GM08714 (cell line): Measurements from ENCODE around the gene RASSF7.

Source experiments
- H3K4me3 ChIP-seq: fragments of 200-500 bp; sonication (Bioruptor generic); 2 replicates; pipeline ENCODE4 v1.5.1; 2014; ENCODE audit warnings: mild to moderate bottlenecking, low read length, inconsistent platforms
- ZNF274 ChIP-seq: IDR thresholded peaks from 2 replicates; pipeline ENCODE4 v1.6.1; 2012; ENCODE audit warnings: mild to moderate bottlenecking, low read depth, low read length

RASSF7 gene

DNA sequence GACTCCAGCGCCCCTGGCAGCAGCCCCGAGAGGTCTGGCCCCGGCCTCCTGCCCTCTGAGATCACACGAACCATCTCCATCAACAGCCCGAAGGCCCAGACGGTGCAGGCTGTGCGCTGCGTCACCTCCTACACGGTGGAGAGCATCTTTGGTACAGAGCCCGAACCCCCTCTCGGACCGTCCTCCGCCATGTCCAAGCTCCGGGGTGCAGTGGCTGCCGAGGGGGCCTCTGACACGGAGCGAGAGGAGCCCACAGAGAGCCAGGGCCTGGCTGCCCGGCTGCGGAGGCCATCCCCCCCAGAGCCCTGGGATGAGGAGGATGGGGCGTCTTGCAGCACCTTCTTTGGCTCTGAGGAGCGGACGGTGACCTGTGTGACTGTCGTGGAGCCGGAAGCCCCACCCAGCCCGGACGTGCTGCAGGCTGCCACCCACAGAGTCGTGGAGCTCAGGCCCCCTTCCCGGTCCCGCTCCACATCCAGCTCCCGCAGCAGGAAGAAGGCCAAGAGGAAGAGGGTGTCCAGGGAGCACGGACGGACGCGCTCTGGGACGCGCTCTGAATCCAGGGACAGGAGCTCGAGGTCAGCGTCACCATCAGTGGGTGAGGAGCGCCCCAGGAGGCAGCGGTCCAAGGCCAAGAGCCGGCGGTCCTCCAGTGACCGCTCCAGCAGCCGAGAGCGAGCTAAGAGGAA, 47.3 kb downstream of the RASSF7 start:
- H3K4me3 ChIP-seq, result no peak overlapping the region
- no peak for TF ChIP-seq ZNF274

DNA sequence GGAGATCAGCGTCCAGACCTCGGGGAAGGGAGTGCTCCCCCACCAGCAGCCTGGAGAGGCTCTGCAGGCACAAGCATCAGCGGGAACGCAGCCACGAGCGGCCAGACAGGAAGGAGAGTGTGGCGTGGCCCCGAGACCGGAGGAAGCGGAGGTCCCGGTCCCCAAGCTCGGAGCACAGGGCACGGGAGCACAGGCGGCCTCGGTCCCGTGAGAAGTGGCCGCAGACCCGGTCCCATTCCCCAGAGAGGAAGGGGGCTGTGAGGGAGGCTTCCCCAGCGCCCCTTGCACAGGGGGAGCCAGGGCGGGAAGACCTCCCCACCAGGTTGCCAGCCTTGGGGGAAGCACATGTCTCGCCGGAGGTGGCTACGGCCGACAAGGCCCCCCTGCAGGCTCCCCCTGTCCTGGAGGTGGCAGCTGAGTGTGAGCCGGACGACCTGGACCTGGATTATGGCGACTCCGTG, 48.1 kb downstream of the RASSF7 start:
- no peak overlapping the region for H3K4me3 ChIP-seq
- TF ChIP-seq ZNF274, result no peak

DNA sequence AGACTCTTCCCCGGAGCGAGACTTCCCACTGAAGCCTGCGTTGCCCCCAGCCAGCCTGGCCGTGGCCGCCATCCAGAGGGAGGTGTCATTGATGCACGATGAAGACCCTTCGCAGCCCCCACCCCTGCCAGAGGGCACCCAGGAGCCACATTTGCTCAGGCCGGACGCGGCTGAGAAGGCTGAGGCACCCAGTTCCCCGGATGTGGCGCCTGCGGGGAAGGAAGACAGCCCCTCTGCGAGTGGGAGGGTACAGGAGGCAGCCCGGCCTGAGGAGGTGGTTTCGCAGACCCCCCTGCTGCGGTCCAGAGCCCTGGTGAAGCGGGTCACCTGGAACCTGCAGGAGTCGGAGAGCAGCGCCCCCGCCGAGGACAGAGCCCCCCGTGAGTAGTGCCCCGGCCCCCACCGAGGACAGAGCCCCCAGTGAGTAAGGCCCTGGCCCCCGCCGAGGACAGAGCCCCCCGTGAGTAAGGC, 48.6 kb downstream of the RASSF7 start:
- no peak for TF ChIP-seq ZNF274
- no peak overlapping the region for H3K4me3 ChIP-seq

GRCh38 chr11:610146-610801, 49.5 kb downstream of the RASSF7 start:
- no peak overlapping the region for H3K4me3 ChIP-seq
- no peak for TF ChIP-seq ZNF274

GRCh38 chr11:611001-611996, 50.5 kb downstream of the RASSF7 start:
- no peak overlapping the region for H3K4me3 ChIP-seq
- no peak for TF ChIP-seq ZNF274

DNA sequence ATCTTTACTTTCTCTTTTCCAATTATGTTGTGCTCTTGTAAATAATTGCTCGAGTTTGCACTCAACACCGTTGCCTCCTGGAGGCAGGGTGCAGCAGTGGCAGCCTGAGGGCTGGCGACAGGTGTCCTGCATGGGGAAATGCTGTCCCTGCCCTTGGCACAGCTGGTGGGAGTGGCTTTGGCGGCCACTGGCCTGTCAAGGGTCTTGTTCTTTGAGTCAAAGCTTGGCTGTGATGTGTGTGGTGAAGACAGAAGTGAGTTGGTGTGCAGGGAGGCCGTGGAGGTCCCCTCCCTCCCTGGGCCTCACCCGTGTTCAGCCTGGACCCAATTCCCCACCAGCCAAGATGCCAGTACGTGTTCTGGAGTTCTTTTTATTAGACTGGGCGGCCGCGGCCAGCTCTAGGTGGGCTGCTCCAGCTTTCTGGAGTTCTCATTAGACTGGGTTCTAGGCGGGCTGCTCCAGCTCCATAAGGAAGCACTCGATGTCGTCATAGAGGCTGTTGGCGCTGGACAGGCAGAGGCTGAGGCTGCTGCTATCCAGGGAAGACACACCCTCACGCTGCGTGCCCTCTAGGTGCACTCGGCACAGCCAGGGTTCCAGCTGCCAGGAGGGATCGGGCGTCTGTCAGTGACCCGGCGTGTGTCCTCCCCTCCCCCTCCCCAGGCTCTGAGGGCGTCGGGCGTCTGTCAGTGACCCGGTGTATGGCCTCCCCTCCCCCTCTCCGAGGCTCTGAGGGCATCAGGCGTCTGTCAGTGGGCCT, 51.6 kb downstream of the RASSF7 start:
- H3K4me3 ChIP-seq, result no peak overlapping the region
- no peak for TF ChIP-seq ZNF274

DNA sequence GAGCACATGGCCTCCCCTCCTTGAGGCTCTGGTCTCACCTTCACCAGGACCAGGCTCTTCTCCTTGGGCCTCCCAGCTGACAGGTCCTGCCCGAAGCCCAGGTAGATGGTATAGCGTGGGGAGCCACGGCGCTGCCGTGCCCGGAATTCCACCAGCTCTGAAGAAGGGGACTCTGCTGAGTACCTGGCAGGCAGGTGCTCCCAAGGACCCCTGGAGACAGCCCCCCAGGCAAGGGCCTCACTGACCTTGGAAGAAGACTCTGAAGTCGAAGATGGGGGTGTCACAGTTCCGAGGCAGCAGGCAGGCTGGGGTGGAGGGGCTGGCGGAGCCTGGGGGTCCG, 52.2 kb downstream of the RASSF7 start:
- TF ChIP-seq ZNF274, result no peak
- H3K4me3 ChIP-seq, result no peak overlapping the region

- H3K4me3 ChIP-seq, result peak overlapping the region; percentile 95; the same call in 1 of the 2 replicates
- no peak for TF ChIP-seq ZNF274
Observed at GRCh38 chr11:613369-613968, 52.7 kb downstream of the RASSF7 start.
